ENCODE results near the gene DEFB108B. TPM values are rescaled to one million over a fixed set of nuclear protein-coding genes. Genes with fewer than 3 reads are reported as not detected.
"Not testable (repeated sequence)": the region's sequence is repeated elsewhere in the genome, so short reads cannot be mapped to it uniquely, and the experiment has no call there.

Gene DEFB108B
- total RNA-seq, 1 donor from 2014 or later: not detected

DNA sequence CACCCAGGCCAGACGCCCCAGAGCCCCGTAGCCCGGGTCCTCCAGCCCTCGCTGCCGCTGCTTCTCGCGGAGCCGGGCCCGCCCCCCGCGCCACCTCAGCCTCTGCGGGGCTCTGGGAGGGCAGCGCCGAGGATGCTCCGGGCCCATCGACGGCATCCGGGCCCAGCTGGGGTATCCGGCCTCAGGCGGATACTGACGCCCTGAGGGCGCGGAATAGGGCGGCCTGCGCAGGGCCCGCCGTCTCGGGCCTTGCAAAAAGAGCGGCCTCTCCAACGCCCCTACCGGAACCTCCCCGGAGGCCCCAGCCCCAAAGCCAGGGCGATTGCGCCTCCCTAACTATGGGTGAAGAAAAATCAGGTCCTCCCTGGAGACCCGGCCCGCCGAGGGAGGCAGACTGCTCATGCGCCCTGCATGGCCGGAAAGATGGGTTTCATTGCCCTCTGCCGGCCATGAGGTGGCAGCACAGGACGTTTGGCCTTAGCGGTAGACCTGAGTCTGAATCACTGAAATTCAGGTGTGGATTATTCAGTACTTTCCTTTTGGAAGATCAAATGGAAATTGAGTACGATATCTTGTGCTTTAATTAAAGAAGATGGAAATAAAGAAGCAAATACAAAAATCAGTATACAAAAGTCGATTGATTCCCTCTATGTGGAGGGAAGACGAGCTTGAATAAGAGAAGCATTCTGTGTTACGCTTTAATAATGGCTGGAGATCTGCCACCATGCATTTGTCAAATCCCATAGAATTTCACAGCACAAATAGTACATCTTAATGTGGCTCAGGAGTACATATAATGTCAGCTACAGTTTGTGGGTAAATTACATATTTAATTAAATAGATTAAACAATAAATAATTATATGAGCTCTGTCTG lies 19.3 kb upstream of the DEFB108B start:
- peak; percentile 92 for DNase-seq (ENCODE audit: low spot score)

DNA sequence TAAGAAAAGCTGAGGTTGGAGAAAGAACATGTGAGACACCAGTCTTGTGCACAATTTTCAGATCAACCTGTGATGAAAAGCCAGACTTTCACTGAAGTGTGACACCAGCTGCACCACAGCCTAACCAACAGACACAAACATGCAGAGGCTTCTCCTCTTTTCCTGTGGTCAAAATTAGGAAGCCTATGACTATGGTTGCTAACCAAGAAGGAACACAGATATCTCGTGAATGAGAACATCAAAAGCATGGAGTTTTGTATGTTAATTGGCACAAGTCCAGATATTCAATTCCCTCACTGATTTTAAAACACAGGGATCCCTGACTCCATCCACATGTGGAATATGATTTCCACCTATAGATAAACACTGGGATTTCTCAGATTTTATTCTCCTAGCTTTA lies 11.5 kb upstream of the DEFB108B start:
- not testable (repeated sequence) for DNase-seq (ENCODE audit: low spot score)

DNA sequence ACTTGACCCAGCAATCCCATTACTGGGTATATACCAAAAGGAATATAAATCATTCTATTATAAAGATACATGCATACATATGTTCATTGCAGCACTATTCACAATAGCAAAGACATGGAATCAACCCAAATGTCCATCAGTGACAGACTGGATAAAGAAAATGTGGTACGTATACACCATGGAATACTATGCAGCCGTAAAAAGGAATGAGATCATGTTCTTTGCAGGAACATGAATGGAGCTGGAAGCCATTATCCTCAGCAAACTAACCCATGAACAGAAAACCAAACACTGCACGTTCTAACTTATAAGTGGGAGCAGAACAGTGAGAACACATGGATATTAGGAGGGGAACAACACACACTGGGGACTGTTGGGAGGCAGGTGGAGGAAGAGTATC lies 3.8 kb upstream of the DEFB108B start:
- not testable (repeated sequence) for DNase-seq (ENCODE audit: low spot score)

DNA sequence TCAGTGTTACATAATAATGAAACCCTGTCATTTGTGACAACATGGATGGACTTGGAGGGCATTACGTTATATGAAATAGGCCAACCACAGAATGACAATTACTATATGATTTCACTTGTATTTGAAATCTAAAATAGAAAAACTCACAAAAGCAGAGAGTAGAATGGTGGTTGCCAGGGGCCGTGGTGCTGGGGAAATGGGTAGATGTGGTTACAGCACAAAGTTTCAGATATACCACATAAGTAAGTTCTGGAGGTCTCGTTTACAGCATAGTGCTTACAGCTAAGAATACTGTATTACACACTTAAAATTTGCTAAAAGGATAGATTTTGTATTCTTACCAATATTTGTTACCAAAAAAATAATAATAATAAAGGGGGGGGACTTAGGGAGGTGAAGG lies 3.3 kb upstream of the DEFB108B start:
- not testable (repeated sequence) for DNase-seq (ENCODE audit: low spot score)

DNA sequence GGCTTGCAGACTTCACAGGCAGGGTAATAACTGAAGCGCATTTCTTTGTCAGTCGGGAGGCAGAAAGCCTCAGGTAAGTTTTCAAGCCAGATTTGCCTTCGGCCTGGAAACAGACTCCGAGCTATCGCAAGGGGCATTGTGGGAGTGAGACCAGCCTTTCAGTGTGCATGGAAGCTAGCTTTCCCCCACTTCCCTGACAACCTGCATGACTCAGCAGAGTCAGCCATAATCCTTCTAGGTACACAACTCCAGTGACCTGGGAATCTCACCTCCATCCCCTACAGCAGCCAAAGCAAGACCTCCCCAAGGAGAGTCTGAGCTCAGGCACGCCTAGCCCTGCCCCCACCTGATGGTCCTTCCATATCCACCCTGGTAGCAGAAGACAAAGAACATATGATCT lies 9.7 kb downstream of the DEFB108B start:
- not testable (repeated sequence) for DNase-seq (ENCODE audit: low spot score)

DNA sequence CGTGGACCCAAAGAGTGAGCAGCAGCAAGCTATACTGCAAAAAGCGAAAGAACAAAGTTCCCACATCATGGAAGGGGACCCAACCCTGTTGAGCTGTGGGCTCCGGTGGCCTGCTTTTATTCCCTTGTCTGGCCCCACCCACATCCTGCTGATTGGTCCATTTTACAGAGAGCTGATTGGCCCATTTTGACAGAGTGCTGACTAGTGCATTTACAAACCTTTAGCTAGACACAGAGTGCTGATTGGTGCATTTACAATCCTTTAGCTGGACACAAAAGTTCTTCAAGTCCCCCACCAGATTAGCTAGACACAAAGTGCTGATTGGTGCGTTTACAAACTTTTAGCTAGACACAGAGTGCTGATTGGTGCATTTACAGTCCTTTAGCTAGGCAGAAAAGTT lies 10.4 kb downstream of the DEFB108B start:
- not testable (repeated sequence) for DNase-seq (ENCODE audit: low spot score)

DNA sequence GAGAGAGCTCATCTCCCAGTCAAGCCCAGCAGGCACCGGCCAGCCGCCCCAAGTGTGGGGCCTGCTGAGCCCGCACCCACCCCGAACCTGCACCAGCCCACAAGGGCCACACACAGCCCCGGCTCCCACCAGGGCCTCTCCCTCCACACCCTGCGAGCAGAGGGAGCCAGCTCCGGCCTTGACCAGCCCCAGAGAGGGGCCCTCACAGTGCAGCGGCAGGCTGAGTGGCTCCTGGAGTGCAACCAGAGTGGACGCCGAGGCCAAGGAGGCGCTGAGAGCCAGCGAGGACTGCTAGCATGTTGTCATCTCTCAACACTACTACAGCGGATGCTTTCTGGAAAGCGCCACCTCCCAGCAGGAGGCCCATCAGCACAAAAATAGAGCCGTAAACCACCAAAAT lies 10.9 kb downstream of the DEFB108B start:
- DNase-seq (ENCODE audit: low spot score): no peak

DNA sequence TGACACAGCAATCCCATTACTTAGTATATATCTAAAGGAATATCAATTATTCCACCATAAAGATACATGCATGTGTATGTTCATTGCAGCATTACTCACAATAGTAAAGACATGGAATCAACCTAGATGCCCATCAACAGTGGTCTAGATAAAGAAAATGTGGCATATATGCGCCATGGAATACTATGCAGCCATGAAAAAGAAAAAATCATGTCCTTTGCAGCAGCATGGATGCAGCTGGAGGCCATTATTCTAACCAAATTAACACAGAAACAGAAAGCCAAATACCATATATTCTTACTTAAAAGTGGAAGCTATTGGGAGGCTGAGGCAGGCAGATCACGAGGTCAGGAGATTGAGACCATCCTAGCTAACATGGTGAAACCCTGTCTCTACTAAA lies 20.9 kb downstream of the DEFB108B start:
- DNase-seq (ENCODE audit: low spot score): not testable (repeated sequence)

DNA sequence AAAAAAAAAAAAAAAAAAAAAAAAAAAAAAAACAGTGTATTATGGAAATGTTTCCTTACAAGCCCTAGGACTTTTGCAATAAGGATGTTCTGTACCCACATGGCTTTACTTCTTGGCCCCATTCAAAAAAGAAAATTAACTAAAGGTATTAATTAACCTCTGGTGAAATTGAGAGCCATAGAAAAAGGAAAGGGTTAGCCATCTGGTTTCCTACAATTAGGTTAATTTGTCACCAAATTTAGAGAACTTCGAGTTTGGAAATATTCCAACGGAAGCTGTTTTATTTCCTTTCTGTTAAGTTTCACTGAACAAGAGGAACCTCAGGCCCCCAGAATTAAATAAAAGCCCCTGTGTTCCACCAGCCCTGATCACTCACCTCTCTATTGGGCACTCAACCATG lies 22.9 kb downstream of the DEFB108B start:
- not testable (repeated sequence) for DNase-seq (ENCODE audit: low spot score)

DNA sequence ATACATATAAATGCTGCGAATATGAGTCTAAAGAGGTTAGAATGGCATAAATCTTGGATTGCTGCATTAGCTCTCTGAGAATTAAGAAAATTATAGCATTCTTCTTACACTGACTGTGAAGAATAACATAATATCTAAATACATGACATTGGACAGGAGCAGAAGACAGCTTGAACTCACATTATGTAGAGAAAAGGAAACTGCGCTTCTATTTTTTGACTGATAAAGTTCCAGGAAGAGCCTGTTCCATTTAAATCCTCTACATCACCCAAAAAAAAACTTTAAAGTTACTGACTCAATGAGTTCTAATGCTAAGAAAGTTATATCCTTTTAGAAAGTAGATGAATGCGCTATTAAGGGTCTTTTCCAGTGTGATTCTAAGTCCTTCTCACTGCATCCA lies 27.8 kb downstream of the DEFB108B start:
- DNase-seq (ENCODE audit: low spot score): not testable (repeated sequence)

DNA sequence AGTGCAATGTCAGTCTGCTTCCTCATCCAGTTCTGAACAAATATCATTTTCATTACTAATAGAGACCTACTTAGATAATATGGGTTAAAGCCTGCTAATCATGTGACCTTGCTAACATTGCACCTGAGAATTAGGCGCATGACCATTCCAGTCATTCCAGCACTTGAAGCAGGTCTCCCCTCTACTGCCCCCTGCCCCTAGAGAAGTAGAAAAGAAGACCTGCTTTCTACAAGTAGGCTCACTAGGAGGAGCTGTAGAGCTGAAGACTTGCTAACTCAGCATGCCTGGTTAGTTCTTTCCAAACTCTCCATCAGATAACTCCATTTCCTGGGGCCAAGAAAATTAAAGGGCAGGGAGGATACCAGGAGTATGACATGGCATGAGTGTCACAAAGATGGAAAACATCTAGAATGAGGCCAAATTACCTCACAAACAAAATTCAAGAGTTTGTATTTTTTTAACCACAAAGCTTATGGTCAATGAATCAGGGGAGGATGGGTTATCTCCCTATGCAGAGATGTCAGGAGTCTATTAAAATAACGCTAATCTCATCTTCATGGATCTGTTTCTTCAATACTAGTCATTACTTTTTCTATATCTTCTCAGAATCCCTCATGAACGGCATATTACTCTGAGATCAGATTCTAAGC lies 31.1 kb downstream of the DEFB108B start:
- not testable (repeated sequence) for DNase-seq (ENCODE audit: low spot score)

DNA sequence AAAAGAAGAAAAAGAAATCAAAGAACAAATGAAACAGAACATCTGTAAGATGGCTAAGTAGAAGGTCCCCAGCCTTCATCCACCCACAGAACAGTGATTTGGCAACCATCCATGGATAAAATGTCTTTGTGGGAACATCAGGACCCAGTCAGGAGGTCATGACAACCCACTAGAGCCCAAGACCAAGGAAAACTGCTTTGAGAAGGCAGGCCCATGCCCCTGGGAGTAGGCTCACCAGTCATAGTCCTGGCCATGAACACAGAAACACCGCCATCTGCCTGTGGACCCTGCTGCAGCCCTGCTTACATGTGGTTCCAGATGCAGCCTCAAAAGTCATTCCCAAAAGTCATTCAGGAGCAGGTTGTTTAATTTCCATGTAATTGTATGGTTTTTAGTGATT lies 34.2 kb downstream of the DEFB108B start:
- not testable (repeated sequence) for DNase-seq (ENCODE audit: low spot score)

DNA sequence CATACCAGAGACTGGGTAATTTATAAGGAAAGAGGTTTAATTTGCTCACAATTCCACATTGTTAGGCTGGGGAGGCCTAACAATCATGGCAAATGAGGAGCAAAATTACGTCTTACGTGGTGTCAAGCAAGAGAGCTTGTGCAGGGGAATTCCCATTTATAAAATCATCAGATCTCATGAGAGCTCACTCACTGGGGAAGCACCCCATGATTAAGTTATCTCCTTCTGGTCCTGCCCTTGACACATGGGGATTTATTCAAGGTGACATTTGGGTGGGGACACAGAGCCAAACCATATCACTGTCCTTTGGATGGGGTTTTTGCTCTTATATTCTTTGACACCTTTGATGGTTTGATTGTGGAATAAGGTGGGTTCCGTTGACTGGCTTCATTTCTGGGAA lies 36.9 kb downstream of the DEFB108B start:
- not testable (repeated sequence) for DNase-seq (ENCODE audit: low spot score)

DNA sequence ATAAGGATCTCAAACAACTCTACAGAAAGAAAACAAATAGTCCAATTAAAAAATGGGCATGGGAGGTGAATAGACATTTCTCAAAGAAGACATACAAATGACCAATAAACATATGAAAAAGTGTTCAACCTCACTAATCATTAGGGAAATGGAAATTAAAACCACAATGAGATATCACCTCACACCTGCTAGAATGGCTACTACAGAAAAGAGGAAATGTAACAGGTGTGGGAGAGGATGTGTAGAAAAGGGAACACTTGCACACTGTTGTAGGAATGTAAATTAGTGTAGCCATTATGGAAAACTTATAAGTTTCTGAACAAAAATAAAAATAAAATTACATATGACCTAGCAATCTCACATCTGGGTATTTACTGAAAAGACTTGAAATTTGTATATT lies 37.7 kb downstream of the DEFB108B start:
- not testable (repeated sequence) for DNase-seq (ENCODE audit: low spot score)

DNA sequence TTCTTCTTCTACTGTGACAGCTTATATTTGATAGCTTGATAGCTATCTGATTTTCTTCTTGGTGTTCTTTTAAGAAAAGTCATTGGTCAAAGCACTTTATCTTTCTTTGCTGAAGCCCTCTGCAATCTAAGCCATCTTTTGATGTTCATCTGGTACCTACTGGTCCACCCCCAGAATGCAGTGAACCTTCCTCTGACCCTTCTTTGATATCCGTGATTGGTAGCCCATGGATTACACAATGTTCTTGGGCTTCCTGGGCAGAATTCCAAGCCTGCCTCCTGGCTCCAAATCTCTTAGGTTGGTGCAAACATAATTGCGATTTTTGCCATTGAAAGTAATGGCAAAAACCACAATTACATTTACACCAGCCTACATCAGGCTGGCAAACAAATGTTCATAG lies 43.3 kb downstream of the DEFB108B start:
- DNase-seq (ENCODE audit: low spot score): not testable (repeated sequence)

DNA sequence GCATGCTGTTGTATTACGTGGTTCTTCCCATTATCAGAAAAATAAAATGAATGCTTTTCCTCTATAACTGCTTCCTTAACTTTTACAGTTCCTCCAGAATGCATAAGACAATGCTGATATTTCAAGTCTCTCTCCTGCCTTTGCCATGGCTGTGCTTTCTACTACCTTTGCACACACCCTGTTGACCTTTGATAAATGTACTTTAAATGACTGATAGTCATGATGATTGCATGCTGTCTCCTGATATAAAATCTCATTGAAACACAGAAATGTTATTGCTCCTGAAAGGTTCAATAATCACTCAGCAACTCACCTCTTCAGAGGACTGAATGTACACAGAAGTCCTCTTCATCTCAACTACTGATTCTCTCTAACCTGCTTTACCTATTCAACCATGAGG lies 45.1 kb downstream of the DEFB108B start, which contains the start of gene DEFB131B:
Gene DEFB131B (plus strand): TSS at position 395 of the 400 bp plus-strand sequence. CDS start 0 bp downstream, at position 395.
- DNase-seq (ENCODE audit: low spot score): not testable (repeated sequence)

DNA sequence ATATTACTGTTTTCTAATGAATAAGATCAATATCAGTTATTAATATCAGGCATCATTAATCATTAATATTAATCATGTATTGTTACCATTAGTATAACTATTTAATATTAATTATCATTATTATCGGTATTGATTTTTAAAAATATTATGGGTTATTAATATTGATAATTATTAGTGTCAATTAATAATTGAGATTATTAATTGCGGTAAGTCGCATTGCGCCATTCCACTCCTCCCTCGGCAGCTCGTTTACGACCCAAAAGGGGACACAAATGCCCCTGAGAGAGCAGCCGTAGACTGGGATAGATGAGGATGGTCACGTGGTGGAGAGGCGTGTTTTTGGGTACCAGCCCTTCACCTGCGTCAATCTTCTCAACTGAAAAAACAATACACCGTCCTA lies 52.8 kb downstream of the DEFB108B start:
- DNase-seq (ENCODE audit: low spot score): not testable (repeated sequence)

Other genes with a start within 250 kb of the DEFB108B start
- gene DEFB131B, start 45.3 kb downstream of the DEFB108B start, total RNA-seq: not detected
- 2.9 TPM for gene XNDC1N, start 95.4 kb downstream of the DEFB108B start, total RNA-seq
- 27.2 TPM for gene RNF121, start 95.8 kb downstream of the DEFB108B start, total RNA-seq
- 13.1 TPM for gene IL18BP, start 165.7 kb downstream of the DEFB108B start, total RNA-seq
- gene NUMA1, start 247.3 kb downstream of the DEFB108B start, total RNA-seq: 100 TPM
- 7.0 TPM for gene LRRC51, start 247.7 kb downstream of the DEFB108B start, total RNA-seq

All from mesenteric fat pad (tissue), 1 donor.